Measurements from ENCODE around the gene HACE1.
"Not testable (repeated sequence)": the region's sequence is repeated elsewhere in the genome, so short reads cannot be mapped to it uniquely, and the experiment has no call there.

Gene HACE1

DNA sequence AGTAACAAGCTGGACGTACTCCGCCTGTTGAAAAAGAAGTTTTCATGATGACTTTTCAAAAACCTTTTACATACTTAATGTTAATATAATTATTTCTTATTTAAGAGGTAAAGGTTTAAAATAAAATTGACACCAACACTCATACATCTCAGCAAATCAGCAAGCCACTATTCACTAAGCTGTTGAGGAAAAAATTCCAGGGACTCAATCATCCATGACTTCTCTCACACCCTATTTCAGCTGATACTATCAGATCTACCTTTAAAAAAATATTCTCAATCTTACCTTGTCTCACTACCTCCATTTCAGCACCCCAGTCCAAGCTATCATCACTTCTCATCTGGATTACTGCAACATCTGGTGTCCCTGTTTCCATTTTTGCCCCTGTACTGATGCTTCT, 109.3 kb downstream of the HACE1 start:
- H3K36me3 ChIP-seq (ENCODE audit: control insufficient read depth, insufficient read depth, low read length), result no peaks in the 10 kb centered on the region
- no peak overlapping the region for H3K18ac ChIP-seq (ENCODE audit: low read length)
- no peak overlapping the region for H2BK120ac ChIP-seq (ENCODE audit: low read depth, low read length)
- no peak overlapping the region for H3K9ac ChIP-seq (ENCODE audit: low read length)
- no peaks in the 10 kb centered on the region for H3K79me2 ChIP-seq (ENCODE audit: control insufficient read depth, insufficient read depth, low read length)
- H3K4me3 ChIP-seq (ENCODE audit: low read length), result no peak overlapping the region
- no peak overlapping the region for H2BK5ac ChIP-seq (ENCODE audit: low read length)
- H3K23ac ChIP-seq (ENCODE audit: low read length), result no peak overlapping the region
- H4K5ac ChIP-seq (ENCODE audit: low read length), result no peak overlapping the region
- no CpG with 5 or more reads among the region's 2 CpGs for WGBS (ENCODE audit: extremely low coverage, insufficient coverage, low lambda C conversion rate)
- H3K27ac ChIP-seq (ENCODE audit: low read depth, low read length), result no peak overlapping the region
- no peak overlapping the region for H3K56ac ChIP-seq (ENCODE audit: low read length)
- H3K79me1 ChIP-seq (ENCODE audit: low read length), result no peaks in the 10 kb centered on the region
- no peak overlapping the region for H4K8ac ChIP-seq (ENCODE audit: low read depth, low read length)
- no peaks in the 10 kb centered on the region for H3K27me3 ChIP-seq (ENCODE audit: insufficient read depth, low read length, poor library complexity)
- no peak overlapping the region for H2BK15ac ChIP-seq (replicated peaks; ENCODE audit: low read depth)
- no peaks in the 10 kb centered on the region for H3K4me1 ChIP-seq (ENCODE audit: control insufficient read depth, low read depth, low read length)
- no peak overlapping the region for H3K4ac ChIP-seq (ENCODE audit: low read depth, low read length)
- DNase-seq, result no peak
- H3K4me2 ChIP-seq (ENCODE audit: low read length), result no peak overlapping the region
- no peak overlapping the region for H2AK5ac ChIP-seq (ENCODE audit: low read length)

DNA sequence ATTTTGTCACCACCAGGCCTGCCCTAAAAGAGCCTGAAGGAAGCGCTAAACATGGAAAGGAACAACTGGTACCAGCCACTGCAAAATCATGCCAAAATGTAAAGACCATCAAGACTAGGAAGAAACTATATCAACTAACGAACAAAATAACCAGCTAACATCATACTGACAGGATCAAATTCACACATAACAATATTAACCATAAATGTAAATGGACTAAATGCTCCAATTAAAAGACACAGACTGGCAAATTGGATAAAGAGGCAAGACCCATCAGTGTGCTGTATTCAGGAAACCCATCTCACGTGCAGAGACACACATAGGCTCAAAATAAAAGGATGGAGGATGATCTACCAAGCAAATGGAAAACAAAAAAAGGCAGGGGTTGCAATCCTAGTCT, 120.6 kb downstream of the HACE1 start:
- not testable (repeated sequence) for H3K79me1 ChIP-seq (ENCODE audit: low read length); H3K56ac ChIP-seq (ENCODE audit: low read length); H3K9ac ChIP-seq (ENCODE audit: low read length); DNase-seq; H2BK120ac ChIP-seq (ENCODE audit: low read depth, low read length); H2BK15ac ChIP-seq (replicated peaks; ENCODE audit: low read depth); H3K18ac ChIP-seq (ENCODE audit: low read length); H3K4me3 ChIP-seq (ENCODE audit: low read length); H3K27me3 ChIP-seq (ENCODE audit: insufficient read depth, low read length, poor library complexity); H3K79me2 ChIP-seq (ENCODE audit: control insufficient read depth, insufficient read depth, low read length); H3K27ac ChIP-seq (ENCODE audit: low read depth, low read length); H3K36me3 ChIP-seq (ENCODE audit: control insufficient read depth, insufficient read depth, low read length); H2AK5ac ChIP-seq (ENCODE audit: low read length); H3K23ac ChIP-seq (ENCODE audit: low read length); H3K4me2 ChIP-seq (ENCODE audit: low read length); H3K4me1 ChIP-seq (ENCODE audit: control insufficient read depth, low read depth, low read length); H4K8ac ChIP-seq (ENCODE audit: low read depth, low read length); H3K4ac ChIP-seq (ENCODE audit: low read depth, low read length); H2BK5ac ChIP-seq (ENCODE audit: low read length); H4K5ac ChIP-seq (ENCODE audit: low read length)
- WGBS (ENCODE audit: extremely low coverage, insufficient coverage, low lambda C conversion rate), result no CpG with 5 or more reads among the region's 3 CpGs

DNA sequence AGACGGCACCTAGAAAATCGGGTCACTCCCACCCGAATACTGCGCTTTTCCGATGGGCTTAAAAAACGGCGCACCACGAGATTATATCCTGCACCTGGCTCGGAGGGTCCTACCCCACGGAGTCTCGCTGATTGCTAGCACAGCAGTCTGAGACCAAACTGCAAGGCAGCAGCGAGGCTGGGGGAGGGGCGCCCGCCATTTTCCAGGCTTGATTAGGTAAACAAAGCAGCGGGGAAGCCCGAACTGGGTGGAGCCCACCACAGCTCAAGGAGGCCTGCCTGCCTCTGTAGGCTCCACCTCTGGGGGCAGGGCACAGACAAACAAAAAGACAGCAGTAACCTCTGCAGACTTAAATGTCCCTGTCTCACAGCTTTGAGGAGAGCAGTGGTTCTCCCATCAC, 122.2 kb downstream of the HACE1 start:
- peak; percentile 67 for DNase-seq
- not testable (repeated sequence) for H2BK5ac ChIP-seq (ENCODE audit: low read length); H3K27me3 ChIP-seq (ENCODE audit: insufficient read depth, low read length, poor library complexity); H3K79me2 ChIP-seq (ENCODE audit: control insufficient read depth, insufficient read depth, low read length); H3K27ac ChIP-seq (ENCODE audit: low read depth, low read length); H4K5ac ChIP-seq (ENCODE audit: low read length); H3K4me2 ChIP-seq (ENCODE audit: low read length); H3K79me1 ChIP-seq (ENCODE audit: low read length); H2AK5ac ChIP-seq (ENCODE audit: low read length); H4K8ac ChIP-seq (ENCODE audit: low read depth, low read length); H3K18ac ChIP-seq (ENCODE audit: low read length); H3K36me3 ChIP-seq (ENCODE audit: control insufficient read depth, insufficient read depth, low read length); H3K56ac ChIP-seq (ENCODE audit: low read length); H3K4me1 ChIP-seq (ENCODE audit: control insufficient read depth, low read depth, low read length); H3K4me3 ChIP-seq (ENCODE audit: low read length); H3K23ac ChIP-seq (ENCODE audit: low read length); H3K9ac ChIP-seq (ENCODE audit: low read length); H3K4ac ChIP-seq (ENCODE audit: low read depth, low read length); H2BK15ac ChIP-seq (replicated peaks; ENCODE audit: low read depth); H2BK120ac ChIP-seq (ENCODE audit: low read depth, low read length)
- no CpG with 5 or more reads among the region's 16 CpGs for WGBS (ENCODE audit: extremely low coverage, insufficient coverage, low lambda C conversion rate)

DNA sequence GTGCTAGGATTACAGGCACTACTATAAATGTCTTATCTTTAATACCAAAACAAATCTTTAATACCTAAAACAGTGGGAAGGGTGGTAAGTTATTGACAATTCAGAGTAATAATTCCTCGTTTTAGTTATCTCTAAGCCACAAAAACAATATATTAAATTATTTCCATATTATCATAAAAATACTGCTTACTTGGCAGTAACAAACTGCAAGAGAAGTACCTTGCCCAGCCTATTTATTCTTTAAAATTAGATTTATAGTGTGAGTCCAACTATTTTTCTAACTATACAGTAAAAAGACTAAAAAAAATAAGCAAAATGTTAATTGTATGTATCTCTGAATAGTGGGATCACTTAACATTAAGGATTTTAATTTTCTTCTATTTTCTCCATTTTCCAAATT, 123.2 kb downstream of the HACE1 start:
- no peak overlapping the region for H3K4ac ChIP-seq (ENCODE audit: low read depth, low read length)
- 100% methylated on average over 1 of the region's 1 CpG for WGBS (ENCODE audit: extremely low coverage, insufficient coverage, low lambda C conversion rate)
- no peak overlapping the region for H4K8ac ChIP-seq (ENCODE audit: low read depth, low read length)
- H3K27ac ChIP-seq (ENCODE audit: low read depth, low read length), result no peak overlapping the region
- no peak overlapping the region for H3K18ac ChIP-seq (ENCODE audit: low read length)
- no peaks in the 10 kb centered on the region for H3K79me1 ChIP-seq (ENCODE audit: low read length)
- H2BK5ac ChIP-seq (ENCODE audit: low read length), result no peak overlapping the region
- H3K56ac ChIP-seq (ENCODE audit: low read length), result no peak overlapping the region
- H3K4me2 ChIP-seq (ENCODE audit: low read length), result no peak overlapping the region
- H3K79me2 ChIP-seq (ENCODE audit: control insufficient read depth, insufficient read depth, low read length), result no peaks in the 10 kb centered on the region
- H3K23ac ChIP-seq (ENCODE audit: low read length), result no peak overlapping the region
- no peak for DNase-seq
- H2AK5ac ChIP-seq (ENCODE audit: low read length), result no peak overlapping the region
- H4K5ac ChIP-seq (ENCODE audit: low read length), result no peak overlapping the region
- H3K4me1 ChIP-seq (ENCODE audit: control insufficient read depth, low read depth, low read length), result no peaks in the 10 kb centered on the region
- no peak overlapping the region for H2BK15ac ChIP-seq (replicated peaks; ENCODE audit: low read depth)
- H3K9ac ChIP-seq (ENCODE audit: low read length), result no peak overlapping the region
- no peak overlapping the region for H3K4me3 ChIP-seq (ENCODE audit: low read length)
- H2BK120ac ChIP-seq (ENCODE audit: low read depth, low read length), result no peak overlapping the region
- no peaks in the 10 kb centered on the region for H3K36me3 ChIP-seq (ENCODE audit: control insufficient read depth, insufficient read depth, low read length)
- H3K27me3 ChIP-seq (ENCODE audit: insufficient read depth, low read length, poor library complexity), result no peaks in the 10 kb centered on the region

DNA sequence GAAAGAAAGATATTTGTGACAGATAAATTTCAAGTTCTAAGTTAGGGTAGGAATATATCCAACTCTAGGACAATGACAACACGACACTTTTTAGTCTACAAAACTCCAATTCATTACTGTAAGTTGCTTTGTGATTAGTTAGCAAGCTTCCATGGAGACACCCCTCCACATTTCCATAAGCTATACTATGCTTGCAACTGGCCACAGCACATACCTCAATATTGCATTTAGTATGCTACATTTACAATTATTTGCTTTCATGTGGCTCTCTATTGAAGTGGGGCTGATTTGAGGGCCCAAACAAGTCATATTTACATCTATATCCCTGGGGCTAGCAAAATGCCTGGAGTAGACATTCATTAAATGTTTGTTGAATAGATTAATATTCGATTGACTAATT, 129.3 kb downstream of the HACE1 start:
- DNase-seq, result no peak
- Histone ChIP-seq H2BK15ac (replicated peaks; ENCODE audit: low read depth) (no peak overlapping the region), H3K9ac (ENCODE audit: low read length) (no peak overlapping the region), H3K79me2 (ENCODE audit: control insufficient read depth, insufficient read depth, low read length) (no peaks in the 10 kb centered on the region), H2AK5ac (ENCODE audit: low read length) (no peak overlapping the region), H4K8ac (ENCODE audit: low read depth, low read length) (no peak overlapping the region), H3K4me2 (ENCODE audit: low read length) (no peak overlapping the region), H2BK120ac (ENCODE audit: low read depth, low read length) (no peak overlapping the region), H3K4me3 (ENCODE audit: low read length) (no peak overlapping the region), H3K27ac (ENCODE audit: low read depth, low read length) (no peak overlapping the region), H3K18ac (ENCODE audit: low read length) (no peak overlapping the region), H3K36me3 (ENCODE audit: control insufficient read depth, insufficient read depth, low read length) (no peaks in the 10 kb centered on the region), H2BK5ac (ENCODE audit: low read length) (no peak overlapping the region), H3K4me1 (ENCODE audit: control insufficient read depth, low read depth, low read length) (no peaks in the 10 kb centered on the region), H3K27me3 (ENCODE audit: insufficient read depth, low read length, poor library complexity) (no peaks in the 10 kb centered on the region), H3K23ac (ENCODE audit: low read length) (no peak overlapping the region), H3K4ac (ENCODE audit: low read depth, low read length) (no peak overlapping the region), H3K79me1 (ENCODE audit: low read length) (no peaks in the 10 kb centered on the region), H3K56ac (ENCODE audit: low read length) (no peak overlapping the region), H4K5ac (ENCODE audit: low read length) (no peak overlapping the region)
- no CpG with 5 or more reads among the region's 2 CpGs for WGBS (ENCODE audit: extremely low coverage, insufficient coverage, low lambda C conversion rate)

DNA sequence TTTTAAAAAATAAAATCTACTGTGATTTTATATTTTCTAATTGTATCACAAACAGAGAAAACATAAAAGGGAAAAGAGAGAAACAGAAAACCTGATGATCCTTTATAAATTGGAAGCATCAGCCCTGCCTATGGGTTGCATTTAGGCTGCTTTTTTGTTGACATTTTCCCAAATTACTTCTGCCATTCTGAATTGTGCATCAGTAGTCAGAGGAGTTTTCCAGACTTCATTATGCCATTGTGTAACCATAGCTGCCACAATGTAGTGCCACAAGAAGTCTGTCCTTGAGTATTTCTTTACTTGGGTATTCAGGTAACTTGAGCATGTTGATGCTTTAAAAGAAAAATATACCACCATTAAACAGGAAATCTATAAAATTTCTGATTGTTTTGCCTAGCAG, 130.3 kb downstream of the HACE1 start:
- Histone ChIP-seq H3K36me3 (ENCODE audit: control insufficient read depth, insufficient read depth, low read length) (no peaks in the 10 kb centered on the region), H3K27me3 (ENCODE audit: insufficient read depth, low read length, poor library complexity) (no peaks in the 10 kb centered on the region), H3K56ac (ENCODE audit: low read length) (no peak overlapping the region), H3K79me2 (ENCODE audit: control insufficient read depth, insufficient read depth, low read length) (no peaks in the 10 kb centered on the region), H3K4me1 (ENCODE audit: control insufficient read depth, low read depth, low read length) (no peaks in the 10 kb centered on the region), H3K23ac (ENCODE audit: low read length) (no peak overlapping the region), H3K27ac (ENCODE audit: low read depth, low read length) (no peak overlapping the region), H3K79me1 (ENCODE audit: low read length) (no peaks in the 10 kb centered on the region), H3K4me2 (ENCODE audit: low read length) (no peak overlapping the region), H3K4ac (ENCODE audit: low read depth, low read length) (no peak overlapping the region), H2BK15ac (replicated peaks; ENCODE audit: low read depth) (no peak overlapping the region), H2BK5ac (ENCODE audit: low read length) (no peak overlapping the region), H3K9ac (ENCODE audit: low read length) (no peak overlapping the region), H2AK5ac (ENCODE audit: low read length) (no peak overlapping the region), H4K8ac (ENCODE audit: low read depth, low read length) (no peak overlapping the region), H4K5ac (ENCODE audit: low read length) (no peak overlapping the region), H2BK120ac (ENCODE audit: low read depth, low read length) (no peak overlapping the region), H3K18ac (ENCODE audit: low read length) (no peak overlapping the region), H3K4me3 (ENCODE audit: low read length) (no peak overlapping the region)
- no peak for DNase-seq
